K562 (cell line): ENCODE results near the gene MAGI2. TPM values are rescaled to one million over a fixed set of nuclear protein-coding genes. Genes with fewer than 3 reads are reported as not detected.

ENCODE experiments used
- ESRRA ChIP-seq: fragments of 450-650 bp; IDR thresholded peaks from 2 replicates; pipeline ENCODE4 v1.6.1; 2014; ENCODE audit warnings: low read depth, mild to moderate bottlenecking, moderate library complexity, borderline replicate concordance
- ETV1 ChIP-seq: fragments of 450-650 bp; conservative IDR thresholded peaks from 2 replicates; pipeline ENCODE4 v1.6.1; 2016; ENCODE audit warnings: missing genetic modification characterization, control low read depth, low read depth, missing compliant biosample characterization
- FOXK2 ChIP-seq, 2 experiments: fragments of 450-650 bp; IDR thresholded peaks in 1 of 2; conservative IDR thresholded peaks in 1 of 2; 2 replicates each; pipeline ENCODE4 v1.6.1; 2016; ENCODE audit warnings: low read depth in 2 of 2, mild to moderate bottlenecking in 1 of 2
- KLF6 ChIP-seq: fragments of 250-450 bp; sonication (Bioruptor Pico); IDR thresholded peaks from 2 replicates; pipeline ENCODE4 v1.4.0; 2020; ENCODE audit warnings: mild to moderate bottlenecking, moderate library complexity, borderline replicate concordance
- MAFK ChIP-seq: IDR thresholded peaks from 2 replicates; pipeline ENCODE4 v1.6.1; 2011; ENCODE audit warnings: low read length, improper control_type of control experiment
- MTA2 ChIP-seq: fragments of 450-650 bp; IDR thresholded peaks from 2 replicates; pipeline ENCODE4 v1.6.1; 2016; ENCODE audit warnings: low read depth
- NCOA2 ChIP-seq, 2 experiments: fragments of 450-650 bp; IDR thresholded peaks; 2 replicates each; pipeline ENCODE4 v1.6.1; 2018; ENCODE audit warnings: mild to moderate bottlenecking in 2 of 2, moderate library complexity in 1 of 2; ENCODE audit not compliant: partially characterized antibody in 2 of 2
- NFRKB ChIP-seq: fragments of 450-650 bp; IDR thresholded peaks from 2 replicates; pipeline ENCODE4 v1.6.1; 2016; ENCODE audit warnings: low read depth
- NR2C1 ChIP-seq, 2 experiments: fragments of 450-650 bp; IDR thresholded peaks; 2 replicates each; pipeline ENCODE4 v1.6.1; 2017; ENCODE audit warnings: mild to moderate bottlenecking in 2 of 2, antibody characterized with exemption in 1 of 2, inconsistent platforms in 1 of 2, missing compliant biosample characterization in 1 of 2, missing genetic modification characterization in 1 of 2
- NRF1 ChIP-seq, 2 experiments: fragments of 450-650 bp; IDR thresholded peaks in 1 of 2; conservative IDR thresholded peaks in 1 of 2; 2 replicates each; pipeline ENCODE4 v1.6.1; 2014; ENCODE audit warnings: mild to moderate bottlenecking in 2 of 2
- SRSF3 ChIP-seq: fragments of 200-400 bp; formaldehyde crosslinking; IDR thresholded peaks from 2 replicates; pipeline ENCODE4 v1.6.1; 2016; ENCODE audit warnings: mild to moderate bottlenecking, low read length, moderate library complexity; ENCODE audit not compliant: insufficient read depth
- TEAD1 ChIP-seq, 2 experiments: fragments of 450-650 bp in 1 of 2; sonication (generic) in 1 of 2; formaldehyde crosslinking; IDR thresholded peaks; 2 replicates each; pipeline versions ENCODE4 v1.4.0 to v1.8.0; 2020 to 2022; ENCODE audit warnings: mild to moderate bottlenecking in 2 of 2, missing genetic modification reagents in 1 of 2
- ZNF175 ChIP-seq: fragments of 200-800 bp; sonication (Bioruptor generic); IDR thresholded peaks from 2 replicates; pipeline ENCODE4 v1.6.1; 2016; ENCODE audit warnings: low read depth, mild to moderate bottlenecking, missing genetic modification characterization, missing compliant biosample characterization
- ZNF644 ChIP-seq: fragments of 200-800 bp; sonication (Bioruptor generic); IDR thresholded peaks from 2 replicates; pipeline ENCODE4 v1.6.1; 2016; ENCODE audit warnings: low read depth, missing genetic modification characterization, missing compliant biosample characterization
- polyA plus RNA-seq, 8 experiments: library from polyadenylated mRNA; depleted of rRNA in 4 of 8; stranded (reverse) in 5 of 8; unstranded in 3 of 8; fragments of >200 nt; fragmentation: Nextera tagmentation in 2 of 8; fragmentation: Illumina TruSeq in 1 of 8; extraction: Ambion mirVana in 2 of 8; extraction: Trizol in 1 of 8; gene quantifications; 2 replicates each; pipeline versions ENCODE4 v1.2.1 to v1.2.3, GENCODE V29; 2011 to 2014; ENCODE audit warnings: inconsistent platforms in 1 of 8, missing spikeins in 1 of 8
- total RNA-seq, 7 experiments: library from RNA; depleted of rRNA in 6 of 7; stranded (reverse); fragments of >200 nt in 6 of 7; fragmentation: Illumina TruSeq in 2 of 7; extraction: Trizol in 2 of 7; gene quantifications; 2 replicates each; pipeline versions ENCODE4 v1.2.1 to v1.2.3, GENCODE V29; 2011 to 2021; ENCODE audit warnings: low replicate concordance in 1 of 7
- TF ChIP-seq, protein P1 (sequence below): fragments of 250-450 bp; sonication (Bioruptor Pico); IDR thresholded peaks from 2 replicates; pipeline ENCODE4 v1.4.0; 2020; ENCODE audit warnings: mild to moderate bottlenecking, moderate library complexity
- TF ChIP-seq, protein P2 (sequence below): sonication (generic); formaldehyde crosslinking; IDR thresholded peaks from 2 replicates; pipeline ENCODE4 v1.8.1; 2023; ENCODE audit warnings: mild to moderate bottlenecking, missing genetic modification reagents
- TF ChIP-seq, protein P3 (sequence below): fragments of 250-450 bp; sonication (Bioruptor Pico); IDR thresholded peaks from 2 replicates; pipeline ENCODE4 v1.8.0; 2021; ENCODE audit warnings: mild to moderate bottlenecking, moderate library complexity

MAGI2 gene
- total and polyA plus RNA-seq, 9 of the 15 experiments (the other 6 are each of a cell fraction or from before 2014, with no cell fraction given): 0.27 to 1.4 (median 0.70) TPM

DNA sequence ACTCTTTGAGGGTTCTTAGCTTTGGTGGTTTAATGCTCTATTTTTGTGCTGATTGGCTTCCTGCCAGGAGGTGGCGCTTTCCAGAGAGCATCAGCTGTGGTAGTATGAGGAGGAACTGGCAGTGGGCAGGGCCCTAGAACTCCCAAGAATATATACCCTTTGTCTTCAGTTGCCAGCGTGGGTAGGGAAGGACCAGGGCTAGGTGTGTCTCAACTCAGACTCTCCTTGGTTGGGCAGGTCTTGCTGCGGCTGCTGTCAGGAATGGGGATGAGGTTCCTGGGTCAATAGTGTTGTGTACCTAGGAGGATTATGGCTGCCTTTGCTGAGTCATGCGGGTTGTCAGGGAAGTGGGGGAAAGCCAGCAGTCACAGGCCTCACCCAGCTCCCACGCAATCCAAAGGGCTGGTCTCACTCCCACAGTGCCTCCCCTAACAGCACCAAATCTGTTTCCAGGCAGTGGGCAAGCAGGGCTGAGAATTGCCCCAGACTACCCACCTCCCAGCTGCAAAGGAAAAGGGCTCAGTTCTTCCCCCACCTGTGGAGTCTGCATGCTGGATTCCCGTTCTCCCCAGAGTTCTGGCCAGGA, 1463.4 kb downstream of the MAGI2 start (continued):
- TF ChIP-seq, protein P1, sequence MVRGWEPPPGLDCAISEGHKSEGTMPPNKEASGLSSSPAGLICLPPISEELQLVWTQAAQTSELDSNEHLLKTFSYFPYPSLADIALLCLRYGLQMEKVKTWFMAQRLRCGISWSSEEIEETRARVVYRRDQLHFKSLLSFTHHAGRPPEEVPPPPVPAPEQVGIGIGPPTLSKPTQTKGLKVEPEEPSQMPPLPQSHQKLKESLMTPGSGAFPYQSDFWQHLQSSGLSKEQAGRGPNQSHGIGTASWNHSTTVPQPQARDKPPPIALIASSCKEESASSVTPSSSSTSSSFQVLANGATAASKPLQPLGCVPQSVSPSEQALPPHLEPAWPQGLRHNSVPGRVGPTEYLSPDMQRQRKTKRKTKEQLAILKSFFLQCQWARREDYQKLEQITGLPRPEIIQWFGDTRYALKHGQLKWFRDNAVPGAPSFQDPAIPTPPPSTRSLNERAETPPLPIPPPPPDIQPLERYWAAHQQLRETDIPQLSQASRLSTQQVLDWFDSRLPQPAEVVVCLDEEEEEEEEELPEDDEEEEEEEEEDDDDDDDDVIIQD (CRISPR knock-in tag): no peak
- TF ChIP-seq, protein P2, sequence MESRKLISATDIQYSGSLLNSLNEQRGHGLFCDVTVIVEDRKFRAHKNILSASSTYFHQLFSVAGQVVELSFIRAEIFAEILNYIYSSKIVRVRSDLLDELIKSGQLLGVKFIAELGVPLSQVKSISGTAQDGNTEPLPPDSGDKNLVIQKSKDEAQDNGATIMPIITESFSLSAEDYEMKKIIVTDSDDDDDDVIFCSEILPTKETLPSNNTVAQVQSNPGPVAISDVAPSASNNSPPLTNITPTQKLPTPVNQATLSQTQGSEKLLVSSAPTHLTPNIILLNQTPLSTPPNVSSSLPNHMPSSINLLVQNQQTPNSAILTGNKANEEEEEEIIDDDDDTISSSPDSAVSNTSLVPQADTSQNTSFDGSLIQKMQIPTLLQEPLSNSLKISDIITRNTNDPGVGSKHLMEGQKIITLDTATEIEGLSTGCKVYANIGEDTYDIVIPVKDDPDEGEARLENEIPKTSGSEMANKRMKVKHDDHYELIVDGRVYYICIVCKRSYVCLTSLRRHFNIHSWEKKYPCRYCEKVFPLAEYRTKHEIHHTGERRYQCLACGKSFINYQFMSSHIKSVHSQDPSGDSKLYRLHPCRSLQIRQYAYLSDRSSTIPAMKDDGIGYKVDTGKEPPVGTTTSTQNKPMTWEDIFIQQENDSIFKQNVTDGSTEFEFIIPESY (CRISPR knock-in tag): peak; percentile 51; the same call in 1 of the 2 replicates
- TF ChIP-seq NR2C1 (IDR thresholded peaks at IDR 0.05) (peak; percentile 52; the same call in 1 of the 2 replicates), NR2C1 (tag; IDR thresholded peaks at IDR 0.05) (peak; percentile 63), NCOA2 (IDR thresholded peaks at IDR 0.05; ENCODE audit: partially characterized antibody in 2 of 2) (peak in 1 of 2 experiments; percentile 26), NFRKB (peak; percentile 86), KLF6 (peak; percentile 14; the same call in 1 of the 2 replicates), SRSF3 (no peak), MTA2 (0 out of 2 replicates have a peak, but pooled peaks have one; percentile 20), TEAD1 (CRISPR knock-in tag; IDR thresholded peaks at IDR 0.05) (peak in 1 of 2 experiments; percentile 36; a peak in 1 of 4 replicates), FOXK2 (conservative IDR thresholded peaks at IDR 0.05 in 1 of 2, IDR thresholded peaks at IDR 0.05 in 1 of 2; ENCODE audit: low read depth in 2 of 2) (peak; percentile 67 to 77; a peak in 3 of 4 replicates), NRF1 (conservative IDR thresholded peaks at IDR 0.05 in 1 of 2, IDR thresholded peaks at IDR 0.05 in 1 of 2) (0 out of 4 replicates have a peak, but pooled peaks of 1 of the 2 experiments have one; percentile 38), ZNF644 (tag) (peak; percentile 89), ETV1 (tag) (peak; percentile 9; the same call in 1 of the 2 replicates), ZNF175 (CRISPR knock-in tag) (peak; percentile 84; the same call in 1 of the 2 replicates), ESRRA (peak; percentile 40; the same call in 1 of the 2 replicates), MAFK (peak; percentile 88)
- TF ChIP-seq, protein P3, sequence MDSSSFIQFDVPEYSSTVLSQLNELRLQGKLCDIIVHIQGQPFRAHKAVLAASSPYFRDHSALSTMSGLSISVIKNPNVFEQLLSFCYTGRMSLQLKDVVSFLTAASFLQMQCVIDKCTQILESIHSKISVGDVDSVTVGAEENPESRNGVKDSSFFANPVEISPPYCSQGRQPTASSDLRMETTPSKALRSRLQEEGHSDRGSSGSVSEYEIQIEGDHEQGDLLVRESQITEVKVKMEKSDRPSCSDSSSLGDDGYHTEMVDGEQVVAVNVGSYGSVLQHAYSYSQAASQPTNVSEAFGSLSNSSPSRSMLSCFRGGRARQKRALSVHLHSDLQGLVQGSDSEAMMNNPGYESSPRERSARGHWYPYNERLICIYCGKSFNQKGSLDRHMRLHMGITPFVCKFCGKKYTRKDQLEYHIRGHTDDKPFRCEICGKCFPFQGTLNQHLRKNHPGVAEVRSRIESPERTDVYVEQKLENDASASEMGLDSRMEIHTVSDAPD (CRISPR knock-in tag): no peak
